HG03066 (cell line): ENCODE data around the gene FBXL5.

Source experiments
- ATAC-seq: cut with Tn5 transposase; IDR thresholded peaks from one replicate; pipeline ENCODE4 v1.9.1; 2021; ENCODE audit warnings: low read depth; ENCODE audit not compliant: unreplicated experiment

Gene FBXL5

GRCh38 chr4:15563871-15564270 lies 91.3 kb downstream of the FBXL5 start:
- ATAC-seq, result no peak

- ATAC-seq, result no peak
These were observed 92.5 kb downstream of the FBXL5 start for GRCh38 chr4:15562623-15563022.

GRCh38 chr4:15562114-15562513 lies 93.0 kb downstream of the FBXL5 start:
- ATAC-seq, result no peak

GRCh38 chr4:15558561-15558960 lies 96.6 kb downstream of the FBXL5 start:
- ATAC-seq, result no peak

- no peak for ATAC-seq
These were observed 97.2 kb downstream of the FBXL5 start for GRCh38 chr4:15557786-15558550.

GRCh38 chr4:15556511-15557092 lies 98.6 kb downstream of the FBXL5 start:
- ATAC-seq, result no peak
